Tibial artery (tissue), 4 donors: ENCODE data around the gene PLGRKT.
A peak's percentile ranks its signal among the peaks of the same experiment; 100 is the strongest.

ENCODE experiments used
- DNase-seq, 2 donors: peaks; one replicate each; pipeline ENCODE4 v3.0.0-alpha.2; 2019
- H3K27ac ChIP-seq, 2 donors: fragments of 200-600 bp; sonication (generic) in 1 of 2; 1 replicate in 1 of 2; 2 replicates in 1 of 2; pipeline ENCODE4 v1.5.1; 2018 to 2019; ENCODE audit warnings: mild to moderate bottlenecking in 1 of 2
- H3K27me3 ChIP-seq, 2 donors: fragments of 200-600 bp; sonication (generic) in 1 of 2; one replicate each; pipeline versions ENCODE4 v1.5.1 to v1.6.0; 2016 to 2019
- H3K36me3 ChIP-seq, 3 donors: fragments of 200-600 bp; sonication (generic) in 2 of 3; one replicate each; pipeline ENCODE4 v1.5.1; 2016 to 2019; ENCODE audit warnings: mild to moderate bottlenecking in 2 of 3
- H3K4me1 ChIP-seq, 4 donors: fragments of 200-600 bp; sonication (generic) in 2 of 4; 1 replicate in 3 of 4; 2 replicates in 1 of 4; pipeline ENCODE4 v1.5.1; 2016 to 2019
- H3K4me3 ChIP-seq, 2 donors: fragments of 200-600 bp; sonication (generic) in 1 of 2; 1 replicate in 1 of 2; 2 replicates in 1 of 2; pipeline ENCODE4 v1.5.1; 2018 to 2019; ENCODE audit warnings: mild to moderate bottlenecking in 2 of 2
- H3K9me3 ChIP-seq, 3 donors: fragments of 200-600 bp; sonication (generic) in 1 of 3; one replicate each; pipeline ENCODE4 v1.5.1; 2016 to 2019
- intact Hi-C: fragments of 100-400 bp; cut with DNase I; formaldehyde crosslinking; loops from one replicate; pipeline ENCODE4 v1.15.0; 2023; ENCODE audit warnings: low total_unique reads
- TF ChIP-seq, protein P1 (sequence below), 2 experiments: fragments of 200-600 bp in 1 of 2; fragments of 450-650 bp in 1 of 2; IDR thresholded peaks; one replicate each; pipeline ENCODE4 v1.5.1; 2017 to 2019; ENCODE audit warnings: antibody characterized with exemption in 2 of 2, mild to moderate bottlenecking in 1 of 2, moderate library complexity in 1 of 2

The PLGRKT gene

DNA sequence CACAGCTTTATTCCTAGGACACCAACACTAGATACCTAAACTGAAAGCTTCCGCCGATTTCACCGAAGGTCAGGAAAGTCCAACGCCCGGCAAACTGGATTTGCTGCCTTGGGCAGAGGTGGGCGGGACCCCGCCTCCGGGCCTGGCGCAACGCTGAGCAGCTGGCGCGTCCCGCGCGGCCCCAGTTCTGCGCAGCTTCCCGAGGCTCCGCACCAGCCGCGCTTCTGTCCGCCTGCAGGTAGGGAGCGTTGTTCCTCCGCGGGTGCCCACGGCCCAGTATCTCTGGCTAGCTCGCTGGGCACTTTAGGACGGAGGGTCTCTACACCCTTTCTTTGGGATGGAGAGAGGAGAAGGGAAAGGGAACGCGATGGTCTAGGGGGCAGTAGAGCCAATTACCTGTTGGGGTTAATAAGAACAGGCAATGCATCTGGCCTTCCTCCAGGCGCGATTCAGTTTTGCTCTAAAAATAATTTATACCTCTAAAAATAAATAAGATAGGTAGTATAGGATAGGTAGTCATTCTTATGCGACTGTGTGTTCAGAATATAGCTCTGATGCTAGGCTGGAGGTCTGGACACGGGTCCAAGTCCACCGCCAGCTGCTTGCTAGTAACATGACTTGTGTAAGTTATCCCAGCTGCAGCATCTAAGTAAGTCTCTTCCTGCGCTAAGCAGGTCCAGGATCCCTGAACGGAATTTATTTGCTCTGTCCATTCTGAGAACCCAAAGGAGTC lies 12.8 kb upstream of the PLGRKT start, which contains the start of gene CD274:
CD274 (plus strand) TSS at position 184 of the 733 bp plus-strand sequence. CDS start 5,572 bp downstream, outside the sequence.
- Histone ChIP-seq H3K9me3 (no peaks in the 10 kb centered on the region), H3K4me1 (peaks cover 0 to 43% (median 8%) of the 10 kb centered on the region in 4 donors), H3K27me3 (no peaks in the 10 kb centered on the region), H3K36me3 (no peaks in the 10 kb centered on the region), H3K4me3 (peak within 1 kb of the TSS; percentile 54 to 61), H3K27ac (peak within 1 kb of the TSS; percentile 76 to 79)
- intact Hi-C loops, result no loop called here
- TF ChIP-seq, protein P1, sequence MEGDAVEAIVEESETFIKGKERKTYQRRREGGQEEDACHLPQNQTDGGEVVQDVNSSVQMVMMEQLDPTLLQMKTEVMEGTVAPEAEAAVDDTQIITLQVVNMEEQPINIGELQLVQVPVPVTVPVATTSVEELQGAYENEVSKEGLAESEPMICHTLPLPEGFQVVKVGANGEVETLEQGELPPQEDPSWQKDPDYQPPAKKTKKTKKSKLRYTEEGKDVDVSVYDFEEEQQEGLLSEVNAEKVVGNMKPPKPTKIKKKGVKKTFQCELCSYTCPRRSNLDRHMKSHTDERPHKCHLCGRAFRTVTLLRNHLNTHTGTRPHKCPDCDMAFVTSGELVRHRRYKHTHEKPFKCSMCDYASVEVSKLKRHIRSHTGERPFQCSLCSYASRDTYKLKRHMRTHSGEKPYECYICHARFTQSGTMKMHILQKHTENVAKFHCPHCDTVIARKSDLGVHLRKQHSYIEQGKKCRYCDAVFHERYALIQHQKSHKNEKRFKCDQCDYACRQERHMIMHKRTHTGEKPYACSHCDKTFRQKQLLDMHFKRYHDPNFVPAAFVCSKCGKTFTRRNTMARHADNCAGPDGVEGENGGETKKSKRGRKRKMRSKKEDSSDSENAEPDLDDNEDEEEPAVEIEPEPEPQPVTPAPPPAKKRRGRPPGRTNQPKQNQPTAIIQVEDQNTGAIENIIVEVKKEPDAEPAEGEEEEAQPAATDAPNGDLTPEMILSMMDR (IDR thresholded peaks at IDR 0.05), result peak; percentile 63 to 66
- DNase-seq, result peak; percentile 76 to 92

DNA sequence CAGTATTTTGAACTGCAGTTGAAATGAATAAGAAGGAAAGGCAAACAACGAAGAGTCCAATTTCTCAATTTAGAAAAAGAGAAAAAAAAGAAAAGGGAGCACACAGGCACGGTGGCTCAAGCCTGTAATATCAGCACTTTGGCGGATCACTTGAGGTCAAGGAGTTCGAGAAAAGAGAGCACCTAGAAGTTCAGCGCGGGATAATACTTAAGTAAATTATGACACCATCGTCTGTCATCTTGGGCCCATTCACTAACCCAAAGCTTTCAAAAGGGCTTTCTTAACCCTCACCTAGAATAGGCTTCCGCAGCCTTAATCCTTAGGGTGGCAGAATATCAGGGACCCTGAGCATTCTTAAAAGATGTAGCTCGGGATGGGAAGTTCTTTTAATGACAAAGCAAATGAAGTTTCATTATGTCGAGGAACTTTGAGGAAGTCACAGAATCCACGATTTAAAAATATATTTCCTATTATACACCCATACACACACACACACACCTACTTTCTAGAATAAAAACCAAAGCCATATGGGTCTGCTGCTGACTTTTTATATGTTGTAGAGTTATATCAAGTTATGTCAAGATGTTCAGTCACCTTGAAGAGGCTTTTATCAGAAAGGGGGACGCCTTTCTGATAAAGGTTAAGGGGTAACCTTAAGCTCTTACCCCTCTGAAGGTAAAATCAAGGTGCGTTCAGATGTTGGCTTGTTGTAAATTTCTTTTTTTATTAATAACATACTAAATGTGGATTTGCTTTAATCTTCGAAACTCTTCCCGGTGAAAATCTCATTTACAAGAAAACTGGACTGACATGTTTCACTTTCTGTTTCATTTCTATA lies 12.0 kb upstream of the PLGRKT start:
- H3K27ac ChIP-seq, result peak overlapping the region; percentile 76 to 79
- intact Hi-C loops, result loop anchor here (10.0 kb wide), 1 partner anchor 785 kb away; the partner anchor contains the start of genes PLPP6 and SPATA6L
- no peaks in the 10 kb centered on the region for H3K9me3 ChIP-seq
- H3K4me1 ChIP-seq, result peaks cover 0 to 35% (median 8%) of the 10 kb centered on the region in 4 donors
- H3K27me3 ChIP-seq, result no peaks in the 10 kb centered on the region
- H3K4me3 ChIP-seq, result peak overlapping the region; percentile 54 to 61
- TF ChIP-seq, protein P1 (IDR thresholded peaks at IDR 0.05), result no peak
- no peaks in the 10 kb centered on the region for H3K36me3 ChIP-seq
- DNase-seq, result no peak

DNA sequence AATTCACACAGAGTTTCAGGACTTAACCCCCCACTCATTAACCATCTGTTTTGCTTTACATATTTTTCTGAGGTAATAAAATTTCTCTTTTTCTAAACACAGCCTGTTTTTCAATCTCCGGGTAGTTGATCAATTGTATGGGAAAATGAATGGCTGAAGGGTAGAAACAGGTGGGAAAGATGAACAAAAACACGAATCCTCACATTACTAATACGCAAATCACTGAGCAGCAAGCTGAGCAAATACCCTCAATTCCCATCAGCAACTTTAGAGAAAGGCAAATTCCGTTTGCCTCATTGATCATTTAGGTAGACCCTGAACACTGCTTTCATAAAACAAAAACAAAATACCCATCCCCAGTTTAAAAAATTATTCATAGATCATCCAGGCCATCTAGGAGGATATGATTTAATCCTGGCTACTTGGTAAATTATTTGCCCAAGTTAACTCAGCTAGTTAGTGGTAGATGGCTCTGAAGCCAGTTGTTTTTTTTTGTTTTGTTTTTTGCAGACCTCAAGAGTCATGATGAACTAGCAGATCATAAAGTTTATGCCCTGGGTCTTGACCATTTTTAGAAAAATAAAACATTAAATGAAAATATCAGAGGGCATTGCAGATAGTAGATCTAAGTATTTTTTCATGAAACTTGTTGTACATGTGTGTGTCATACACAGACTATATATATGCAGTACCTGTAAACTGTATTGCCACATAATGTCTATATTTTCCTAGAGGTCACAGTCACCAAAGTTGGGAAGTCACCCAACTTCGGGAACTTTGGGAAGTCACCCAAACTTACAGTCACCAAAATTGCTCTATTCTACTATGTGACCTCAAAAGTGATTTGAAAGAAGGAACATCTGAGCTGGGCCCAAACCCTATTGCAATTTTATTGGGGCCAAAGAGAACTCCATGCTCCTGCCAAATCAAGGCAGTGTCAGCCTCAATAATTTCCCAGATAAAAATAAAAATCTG lies 11.0 kb upstream of the PLGRKT start:
- Histone ChIP-seq H3K27ac (peak overlapping the region in 1 of 2 donors; percentile 76), H3K36me3 (no peaks in the 10 kb centered on the region), H3K4me3 (no peak overlapping the region), H3K27me3 (no peaks in the 10 kb centered on the region), H3K9me3 (no peaks in the 10 kb centered on the region), H3K4me1 (peaks cover 0 to 25% (median 8%) of the 10 kb centered on the region in 4 donors)
- intact Hi-C loops, result loop anchor here (10.0 kb wide), 1 partner anchor 784 kb away; the partner anchor contains the start of genes PLPP6 and SPATA6L
- TF ChIP-seq, protein P1 (IDR thresholded peaks at IDR 0.05), result no peak
- DNase-seq, result no peak

DNA sequence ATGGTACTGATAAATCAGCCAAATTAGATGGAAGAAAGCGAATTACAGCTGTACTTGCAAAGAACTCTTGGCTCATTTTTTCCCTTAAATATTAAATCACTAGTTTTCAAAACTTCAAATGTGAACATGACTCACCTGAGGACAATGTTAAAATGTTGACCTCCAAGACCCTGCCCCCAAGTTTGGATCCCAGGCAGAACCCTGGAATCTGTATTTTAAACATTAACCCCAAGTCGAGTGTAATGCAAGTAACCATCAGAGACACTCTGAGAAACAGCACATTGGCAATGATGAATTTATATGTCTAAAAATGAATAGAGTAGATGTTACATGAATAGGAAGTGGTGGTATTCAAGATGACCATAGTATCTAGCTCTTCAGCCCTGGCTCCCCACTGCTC lies 10.3 kb upstream of the PLGRKT start:
- no peak overlapping the region for H3K27ac ChIP-seq
- TF ChIP-seq, protein P1 (IDR thresholded peaks at IDR 0.05), result no peak
- peaks cover 0 to 18% (median 8%) of the 10 kb centered on the region in 4 donors for H3K4me1 ChIP-seq
- no peaks in the 10 kb centered on the region for H3K27me3 ChIP-seq
- intact Hi-C loops, result loop anchor here (10.0 kb wide), 1 partner anchor 783 kb away; the partner anchor contains the start of genes PLPP6 and SPATA6L
- H3K9me3 ChIP-seq, result no peaks in the 10 kb centered on the region
- no peak for DNase-seq
- H3K36me3 ChIP-seq, result no peaks in the 10 kb centered on the region
- H3K4me3 ChIP-seq, result no peak overlapping the region
